ENCODE measurements around the gene ATP13A2.

Gene ATP13A2

GRCh38 chr1:16980473-16981268, 31.1 kb downstream of the ATP13A2 start, which contains the start of gene MFAP2:
Gene MFAP2 (minus strand): TSS chr1:16980620. CDS start chr1:16978273, 2,347 bp downstream.
- no peak for TF ChIP-seq CTCF (IDR thresholded peaks at IDR 0.05; ENCODE audit: low read depth, low read length, missing control alignments)
- H3K4me3 ChIP-seq (ENCODE audit: low read depth, low read length), result no peak within 1 kb of the TSS
- DNase-seq (ENCODE audit: low read depth), result no peak

GRCh38 chr1:16979475-16980327, 32.0 kb downstream of the ATP13A2 start:
- no peak for TF ChIP-seq CTCF (IDR thresholded peaks at IDR 0.05; ENCODE audit: low read depth, low read length, missing control alignments)
- DNase-seq (ENCODE audit: low read depth), result no peak
- no peak overlapping the region for H3K4me3 ChIP-seq (ENCODE audit: low read depth, low read length)

GRCh38 chr1:16978567-16979474, 32.9 kb downstream of the ATP13A2 start:
- no peak for DNase-seq (ENCODE audit: low read depth)
- no peak overlapping the region for H3K4me3 ChIP-seq (ENCODE audit: low read depth, low read length)
- no peak for TF ChIP-seq CTCF (IDR thresholded peaks at IDR 0.05; ENCODE audit: low read depth, low read length, missing control alignments)

GRCh38 chr1:16978139-16978538, 33.6 kb downstream of the ATP13A2 start:
- DNase-seq (ENCODE audit: low read depth), result no peak
- no peak for TF ChIP-seq CTCF (IDR thresholded peaks at IDR 0.05; ENCODE audit: low read depth, low read length, missing control alignments)
- no peak overlapping the region for H3K4me3 ChIP-seq (ENCODE audit: low read depth, low read length)

GRCh38 chr1:16977377-16977776, 34.4 kb downstream of the ATP13A2 start:
- no peak overlapping the region for H3K4me3 ChIP-seq (ENCODE audit: low read depth, low read length)
- no peak for DNase-seq (ENCODE audit: low read depth)
- no peak for TF ChIP-seq CTCF (IDR thresholded peaks at IDR 0.05; ENCODE audit: low read depth, low read length, missing control alignments)

- no peak overlapping the region for H3K4me3 ChIP-seq (ENCODE audit: low read depth, low read length)
Observed at GRCh38 chr1:16976966-16977365, 34.8 kb downstream of the ATP13A2 start.

More at GRCh38 chr1:16976966-16977365, 34.8 kb downstream of the ATP13A2 start:
- no peak for TF ChIP-seq CTCF (IDR thresholded peaks at IDR 0.05; ENCODE audit: low read depth, low read length, missing control alignments)
- DNase-seq (ENCODE audit: low read depth), result no peak

Data from GM12864 (cell line).